ENCODE data around the gene KIDINS220.

The KIDINS220 gene

GRCh38 chr2:8860239-8860638, 22.8 kb upstream of the KIDINS220 start:
- Mint-ChIP-seq H3K36me3 (peaks cover 2% of the 10 kb centered on the region), H3K4me3 (no peak overlapping the region), H3K9me3 (ENCODE audit: low read depth) (no peaks in the 10 kb centered on the region), H3K4me1 (ENCODE audit: low read depth) (no peaks in the 10 kb centered on the region), H3K27ac (no peak overlapping the region), H3K27me3 (no peaks in the 10 kb centered on the region)

- no peak overlapping the region for H3K27ac Mint-ChIP-seq
- no peaks in the 10 kb centered on the region for H3K4me1 Mint-ChIP-seq (ENCODE audit: low read depth)
- peaks cover 2% of the 10 kb centered on the region for H3K36me3 Mint-ChIP-seq
- H3K4me3 Mint-ChIP-seq = no peak overlapping the region
- peaks cover 1% of the 10 kb centered on the region for H3K27me3 Mint-ChIP-seq
- no peaks in the 10 kb centered on the region for H3K9me3 Mint-ChIP-seq (ENCODE audit: low read depth)
Measured at GRCh38 chr2:8858910-8859309, 21.5 kb upstream of the KIDINS220 start.

- Mint-ChIP-seq H3K36me3 (peaks cover 2% of the 10 kb centered on the region), H3K4me3 (no peak overlapping the region), H3K9me3 (ENCODE audit: low read depth) (no peaks in the 10 kb centered on the region), H3K4me1 (ENCODE audit: low read depth) (no peaks in the 10 kb centered on the region), H3K27me3 (peaks cover 1% of the 10 kb centered on the region), H3K27ac (no peak overlapping the region)
Measured at GRCh38 chr2:8858264-8858663, 20.9 kb upstream of the KIDINS220 start.

- Mint-ChIP-seq H3K4me1 (ENCODE audit: low read depth) (no peaks in the 10 kb centered on the region), H3K27me3 (peaks cover 1% of the 10 kb centered on the region), H3K36me3 (peaks cover 2% of the 10 kb centered on the region), H3K9me3 (ENCODE audit: low read depth) (no peaks in the 10 kb centered on the region), H3K4me3 (no peak overlapping the region), H3K27ac (no peak overlapping the region)
Measured at GRCh38 chr2:8857709-8858108, 20.3 kb upstream of the KIDINS220 start.

GRCh38 chr2:8856176-8856575, 18.8 kb upstream of the KIDINS220 start:
- Mint-ChIP-seq H3K4me1 (ENCODE audit: low read depth) (no peaks in the 10 kb centered on the region), H3K4me3 (no peak overlapping the region), H3K27me3 (peaks cover 3% of the 10 kb centered on the region), H3K9me3 (ENCODE audit: low read depth) (no peaks in the 10 kb centered on the region), H3K36me3 (peaks cover 5% of the 10 kb centered on the region), H3K27ac (no peak overlapping the region)

GRCh38 chr2:8855010-8855409, 17.6 kb upstream of the KIDINS220 start:
- H3K4me3 Mint-ChIP-seq = no peak overlapping the region
- no peak overlapping the region for H3K27ac Mint-ChIP-seq
- no peaks in the 10 kb centered on the region for H3K4me1 Mint-ChIP-seq (ENCODE audit: low read depth)
- no peaks in the 10 kb centered on the region for H3K9me3 Mint-ChIP-seq (ENCODE audit: low read depth)
- peaks cover 3% of the 10 kb centered on the region for H3K27me3 Mint-ChIP-seq
- H3K36me3 Mint-ChIP-seq = peaks cover 5% of the 10 kb centered on the region

- Mint-ChIP-seq H3K4me1 (ENCODE audit: low read depth) (peaks cover 2% of the 10 kb centered on the region), H3K27me3 (peaks cover 3% of the 10 kb centered on the region), H3K36me3 (peaks cover 5% of the 10 kb centered on the region), H3K27ac (no peak overlapping the region), H3K9me3 (ENCODE audit: low read depth) (no peaks in the 10 kb centered on the region), H3K4me3 (no peak overlapping the region)
Measured at GRCh38 chr2:8853426-8853825, 16.0 kb upstream of the KIDINS220 start.

- peaks cover 3% of the 10 kb centered on the region for H3K27me3 Mint-ChIP-seq
- H3K4me3 Mint-ChIP-seq = no peak overlapping the region
Measured at GRCh38 chr2:8851811-8852560, 14.6 kb upstream of the KIDINS220 start.

GRCh38 chr2:8850845-8851487, 13.6 kb upstream of the KIDINS220 start:
- Mint-ChIP-seq H3K27ac (no peak overlapping the region), H3K4me1 (ENCODE audit: low read depth) (peaks cover 2% of the 10 kb centered on the region), H3K4me3 (no peak overlapping the region), H3K9me3 (ENCODE audit: low read depth) (no peaks in the 10 kb centered on the region), H3K27me3 (peaks cover 12% of the 10 kb centered on the region), H3K36me3 (peaks cover 3% of the 10 kb centered on the region)

More at GRCh38 chr2:8851811-8852560, 14.6 kb upstream of the KIDINS220 start:
- H3K27ac Mint-ChIP-seq = no peak overlapping the region
- H3K4me1 Mint-ChIP-seq (ENCODE audit: low read depth) = peaks cover 2% of the 10 kb centered on the region
- no peaks in the 10 kb centered on the region for H3K9me3 Mint-ChIP-seq (ENCODE audit: low read depth)
- peaks cover 3% of the 10 kb centered on the region for H3K36me3 Mint-ChIP-seq

GRCh38 chr2:8849327-8849726, 11.9 kb upstream of the KIDINS220 start:
- H3K9me3 Mint-ChIP-seq (ENCODE audit: low read depth) = no peaks in the 10 kb centered on the region
- peaks cover 2% of the 10 kb centered on the region for H3K4me1 Mint-ChIP-seq (ENCODE audit: low read depth)
- H3K36me3 Mint-ChIP-seq = peaks cover 3% of the 10 kb centered on the region
- no peak overlapping the region for H3K27ac Mint-ChIP-seq
- peaks cover 17% of the 10 kb centered on the region for H3K27me3 Mint-ChIP-seq
- no peak overlapping the region for H3K4me3 Mint-ChIP-seq

GRCh38 chr2:8848328-8849100, 11.1 kb upstream of the KIDINS220 start:
- peaks cover 3% of the 10 kb centered on the region for H3K36me3 Mint-ChIP-seq
- peaks cover 2% of the 10 kb centered on the region for H3K4me1 Mint-ChIP-seq (ENCODE audit: low read depth)
- H3K27ac Mint-ChIP-seq = no peak overlapping the region
- H3K27me3 Mint-ChIP-seq = peaks cover 17% of the 10 kb centered on the region
- H3K4me3 Mint-ChIP-seq = no peak overlapping the region
- H3K9me3 Mint-ChIP-seq (ENCODE audit: low read depth) = no peaks in the 10 kb centered on the region

GRCh38 chr2:8847400-8847799, 10.0 kb upstream of the KIDINS220 start:
- Mint-ChIP-seq H3K36me3 (peaks cover 3% of the 10 kb centered on the region), H3K27ac (no peak overlapping the region), H3K4me3 (no peak overlapping the region), H3K4me1 (ENCODE audit: low read depth) (peaks cover 2% of the 10 kb centered on the region), H3K27me3 (peaks cover 17% of the 10 kb centered on the region), H3K9me3 (ENCODE audit: low read depth) (no peaks in the 10 kb centered on the region)

- H3K4me1 Mint-ChIP-seq (ENCODE audit: low read depth) = peaks cover 2% of the 10 kb centered on the region
- no peaks in the 10 kb centered on the region for H3K36me3 Mint-ChIP-seq
- H3K4me3 Mint-ChIP-seq = no peak overlapping the region
- no peak overlapping the region for H3K27ac Mint-ChIP-seq
- H3K27me3 Mint-ChIP-seq = peaks cover 14% of the 10 kb centered on the region
- H3K9me3 Mint-ChIP-seq (ENCODE audit: low read depth) = no peaks in the 10 kb centered on the region
Measured at GRCh38 chr2:8841932-8842331, 4.5 kb upstream of the KIDINS220 start.

GRCh38 chr2:8840475-8841091, 3.2 kb upstream of the KIDINS220 start:
- no peak overlapping the region for H3K27ac Mint-ChIP-seq
- no peaks in the 10 kb centered on the region for H3K9me3 Mint-ChIP-seq (ENCODE audit: low read depth)
- H3K4me3 Mint-ChIP-seq = no peak overlapping the region
- peaks cover 5% of the 10 kb centered on the region for H3K27me3 Mint-ChIP-seq
- peaks cover 13% of the 10 kb centered on the region for H3K4me1 Mint-ChIP-seq (ENCODE audit: low read depth)
- no peaks in the 10 kb centered on the region for H3K36me3 Mint-ChIP-seq
